Choroid plexus epithelial cell (primary cell): ENCODE measurements around the gene UBAP2.
A peak's percentile ranks its signal among the peaks of the same experiment; 100 is the strongest.

Source experiments
- DNase-seq: peaks from one replicate; pipeline ENCODE4 v3.0.0-alpha.2; 2010; ENCODE audit warnings: low read depth
- H3K4me3 ChIP-seq: 2 replicates; pipeline ENCODE4 v1.5.1; 2011; ENCODE audit warnings: low read depth, mild to moderate bottlenecking, control low read depth, low read length, moderate library complexity
- TF ChIP-seq, protein P1 (sequence below): conservative IDR thresholded peaks from 2 replicates; pipeline ENCODE4 v1.5.1; 2011; ENCODE audit warnings: low read depth, mild to moderate bottlenecking, control low read depth, inconsistent platforms, low read length, moderate library complexity

The UBAP2 gene

DNA sequence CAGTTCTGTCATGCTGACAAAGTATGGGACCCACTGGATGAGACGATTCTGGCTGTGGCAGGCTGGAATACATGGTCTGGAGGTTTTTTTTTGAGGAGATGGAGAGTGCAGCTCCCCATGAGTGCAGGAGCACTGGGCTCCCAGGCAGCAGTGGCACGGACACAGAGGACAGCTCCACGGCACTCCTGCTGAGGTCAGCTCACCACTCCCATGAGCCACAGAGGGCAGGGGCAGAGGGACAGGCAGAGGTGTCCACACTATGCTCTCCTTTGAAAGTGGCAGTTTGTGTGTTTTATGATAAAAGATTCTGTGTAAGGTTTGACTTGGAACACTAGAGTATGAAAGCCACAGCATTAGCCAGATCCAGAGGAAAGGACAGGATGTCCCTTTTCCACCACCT is 117.4 kb downstream of the UBAP2 start:
- TF ChIP-seq, protein P1, sequence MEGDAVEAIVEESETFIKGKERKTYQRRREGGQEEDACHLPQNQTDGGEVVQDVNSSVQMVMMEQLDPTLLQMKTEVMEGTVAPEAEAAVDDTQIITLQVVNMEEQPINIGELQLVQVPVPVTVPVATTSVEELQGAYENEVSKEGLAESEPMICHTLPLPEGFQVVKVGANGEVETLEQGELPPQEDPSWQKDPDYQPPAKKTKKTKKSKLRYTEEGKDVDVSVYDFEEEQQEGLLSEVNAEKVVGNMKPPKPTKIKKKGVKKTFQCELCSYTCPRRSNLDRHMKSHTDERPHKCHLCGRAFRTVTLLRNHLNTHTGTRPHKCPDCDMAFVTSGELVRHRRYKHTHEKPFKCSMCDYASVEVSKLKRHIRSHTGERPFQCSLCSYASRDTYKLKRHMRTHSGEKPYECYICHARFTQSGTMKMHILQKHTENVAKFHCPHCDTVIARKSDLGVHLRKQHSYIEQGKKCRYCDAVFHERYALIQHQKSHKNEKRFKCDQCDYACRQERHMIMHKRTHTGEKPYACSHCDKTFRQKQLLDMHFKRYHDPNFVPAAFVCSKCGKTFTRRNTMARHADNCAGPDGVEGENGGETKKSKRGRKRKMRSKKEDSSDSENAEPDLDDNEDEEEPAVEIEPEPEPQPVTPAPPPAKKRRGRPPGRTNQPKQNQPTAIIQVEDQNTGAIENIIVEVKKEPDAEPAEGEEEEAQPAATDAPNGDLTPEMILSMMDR: no peak
- DNase-seq: no peak
- no peak overlapping the region for H3K4me3 ChIP-seq

DNA sequence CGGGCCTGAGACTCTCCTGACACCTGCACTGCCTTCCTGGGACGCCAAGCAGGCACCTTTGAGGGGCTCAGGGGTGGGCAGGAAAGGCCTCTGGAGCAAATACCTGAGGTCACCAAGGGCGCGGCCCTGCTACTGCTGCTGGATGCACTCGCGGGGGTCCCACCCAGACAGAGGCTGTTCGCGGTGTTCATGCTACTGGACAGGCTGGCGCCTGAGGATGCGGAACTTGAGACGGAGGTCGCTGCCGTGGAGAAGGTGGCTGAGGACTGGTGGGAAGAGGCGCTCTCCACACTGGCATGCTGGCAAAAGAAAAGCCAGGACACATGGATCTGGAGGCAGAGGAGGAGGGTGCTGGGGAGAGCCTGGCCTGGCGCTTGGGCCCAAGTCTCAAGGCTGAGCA is 121.0 kb downstream of the UBAP2 start:
- DNase-seq: no peak
- TF ChIP-seq, protein P1: no peak
- H3K4me3 ChIP-seq: no peak overlapping the region

DNA sequence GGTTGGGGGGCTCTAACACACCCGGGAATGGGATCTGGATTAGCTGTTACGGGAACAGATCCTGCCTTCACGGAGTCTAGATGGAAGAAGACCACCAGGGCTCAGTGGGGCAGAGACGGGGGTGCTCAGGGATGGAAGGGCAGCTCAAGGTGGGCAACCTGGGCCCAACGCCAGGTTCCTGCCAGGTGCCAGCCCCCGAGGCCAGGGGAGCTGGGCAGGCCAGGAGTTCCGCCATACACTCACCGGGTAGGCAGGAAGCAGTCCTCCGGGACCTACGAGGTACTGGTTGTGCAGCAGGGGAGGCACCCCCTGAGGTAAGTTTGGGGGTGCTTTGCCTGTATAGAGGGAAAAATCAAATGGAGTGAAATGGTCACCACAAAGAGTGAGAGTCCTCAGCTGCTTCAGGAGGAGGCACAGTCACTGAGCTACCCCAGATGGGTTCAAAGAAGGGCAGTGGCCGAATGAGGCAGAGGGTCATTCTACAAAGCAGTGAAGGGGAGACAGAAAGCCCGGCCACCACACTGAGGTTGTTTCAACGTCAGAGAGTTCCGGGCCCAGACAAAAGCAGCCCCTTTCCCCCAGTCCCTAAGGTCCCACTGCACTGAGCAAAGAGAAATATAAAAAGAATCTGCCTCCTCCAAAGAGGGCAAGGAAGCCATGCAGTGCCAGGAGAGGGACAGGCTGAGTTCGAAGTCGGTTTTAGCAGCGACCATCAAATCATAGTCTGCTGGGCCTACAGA is 121.8 kb downstream of the UBAP2 start:
- TF ChIP-seq, protein P1: no peak
- DNase-seq: no peak
- no peak overlapping the region for H3K4me3 ChIP-seq

DNA sequence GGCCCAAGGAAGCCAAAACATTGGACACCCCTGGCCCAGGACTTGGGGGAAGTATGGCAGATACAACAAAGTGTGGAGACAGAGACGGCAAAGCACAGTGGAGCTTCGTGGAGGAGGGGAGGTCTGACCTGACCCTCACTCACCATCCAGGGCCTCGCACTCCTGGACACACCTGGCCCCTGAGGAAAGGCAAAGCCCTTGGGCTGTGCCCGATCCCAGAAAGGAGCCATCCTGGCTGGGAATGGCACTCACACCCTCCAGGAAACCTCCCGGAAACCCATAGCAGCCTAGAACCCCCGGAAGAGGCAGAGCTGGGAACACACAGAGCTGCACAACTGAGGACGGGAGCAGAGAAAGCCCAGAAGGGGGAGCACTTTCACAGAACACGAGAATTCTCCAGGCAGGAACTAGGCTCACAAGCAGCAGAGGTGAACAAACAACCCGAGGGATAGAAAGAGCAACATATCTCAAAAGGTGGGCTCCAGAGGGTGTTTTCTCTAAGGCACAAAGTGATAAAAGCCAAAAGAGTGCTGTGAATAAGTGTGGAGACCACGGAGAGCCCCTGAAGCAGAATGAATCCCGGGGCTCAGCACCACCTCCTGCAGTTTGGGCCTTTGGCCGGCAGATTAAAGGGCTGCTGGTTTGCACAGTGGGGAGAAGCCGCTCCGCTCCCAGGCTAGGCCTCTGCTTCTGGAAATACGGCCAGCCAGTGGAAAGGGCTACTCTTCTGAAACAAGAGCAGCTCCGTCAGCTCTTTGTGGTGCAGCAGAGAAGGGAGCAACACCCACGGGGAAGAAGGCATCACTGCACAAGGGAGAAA is 123.5 kb downstream of the UBAP2 start:
- TF ChIP-seq, protein P1: peak; percentile 85
- peak; percentile 84 for DNase-seq
- no peak overlapping the region for H3K4me3 ChIP-seq

DNA sequence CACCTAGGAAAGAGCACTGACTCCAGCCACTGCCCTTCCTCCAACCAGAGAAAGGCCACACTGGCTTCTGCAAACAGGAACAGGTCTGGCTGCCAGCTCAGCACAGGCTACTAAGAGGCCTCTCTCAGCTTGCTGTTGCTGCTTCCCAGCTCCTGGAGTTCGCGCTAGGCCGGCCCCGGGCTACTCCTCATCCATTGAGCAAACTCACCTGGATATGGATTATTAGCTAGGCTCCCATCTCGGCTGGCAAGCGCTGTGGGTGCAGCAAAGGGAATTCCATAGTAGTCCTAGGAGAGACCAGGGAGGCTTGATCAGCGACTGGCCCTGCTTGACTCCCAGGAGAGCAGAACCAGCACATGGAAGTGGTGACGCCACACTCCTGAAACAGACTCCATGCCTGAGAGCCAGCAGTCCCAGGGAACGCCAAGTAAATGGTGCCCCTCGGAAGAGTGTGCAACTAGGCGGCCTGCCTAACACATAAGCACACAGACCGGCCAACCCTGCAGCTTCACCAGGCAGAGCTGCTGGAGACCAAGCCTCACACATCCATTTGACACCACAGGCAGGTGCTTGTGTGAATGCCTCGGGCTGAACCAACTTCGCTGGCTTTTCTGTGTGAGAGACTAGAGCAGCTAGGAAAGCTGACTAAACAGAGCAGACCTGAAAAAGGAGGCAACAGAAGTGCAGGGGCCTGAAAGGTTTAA is 124.5 kb downstream of the UBAP2 start:
- no peak overlapping the region for H3K4me3 ChIP-seq
- TF ChIP-seq, protein P1: no peak
- DNase-seq: no peak

DNA sequence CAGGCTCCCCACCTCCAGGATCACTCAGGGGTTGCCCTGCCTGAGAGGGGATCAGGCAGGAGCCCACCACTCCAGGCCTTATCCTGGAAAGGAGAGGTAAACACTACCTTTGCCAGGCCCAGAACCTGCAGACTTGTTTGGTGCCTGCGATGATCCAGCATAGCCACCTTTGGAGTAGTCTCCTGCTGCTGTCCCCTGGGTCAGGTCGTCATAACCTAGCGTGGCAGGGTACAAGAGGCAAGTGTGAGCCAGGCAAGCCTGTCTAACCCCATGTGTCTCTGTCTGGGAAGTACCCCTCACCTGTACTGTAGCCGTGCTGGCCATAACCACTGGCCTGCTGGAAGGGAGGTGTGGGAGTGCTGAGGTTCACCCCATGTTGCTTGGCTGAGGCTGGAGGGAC is 125.6 kb downstream of the UBAP2 start:
- TF ChIP-seq, protein P1: no peak
- no peak for DNase-seq
- no peak overlapping the region for H3K4me3 ChIP-seq
